K562 (cell line): ENCODE measurements around the gene CLSTN1. TPM values are rescaled to one million over a fixed set of nuclear protein-coding genes. Genes with fewer than 3 reads are reported as not detected.

ENCODE experiments used
- C11orf30 ChIP-seq: fragments of 450-650 bp; IDR thresholded peaks from 2 replicates; pipeline ENCODE4 v1.6.1; 2016; ENCODE audit warnings: low read depth, mild to moderate bottlenecking
- EGR1 ChIP-seq: fragments of 450-650 bp; conservative IDR thresholded peaks from 2 replicates; pipeline ENCODE4 v1.6.1; 2017; ENCODE audit warnings: mild to moderate bottlenecking
- HDAC1 ChIP-seq, 2 experiments: fragments of 450-650 bp; IDR thresholded peaks; 2 replicates each; pipeline ENCODE4 v1.6.1; 2016 to 2017; ENCODE audit warnings: inconsistent platforms in 1 of 2, mild to moderate bottlenecking in 1 of 2, moderate library complexity in 1 of 2
- HDAC3 ChIP-seq: fragments of 450-650 bp; IDR thresholded peaks from 2 replicates; pipeline ENCODE4 v1.6.1; 2018; ENCODE audit warnings: borderline replicate concordance, mild to moderate bottlenecking, moderate library complexity; ENCODE audit not compliant: partially characterized antibody
- HIVEP1 ChIP-seq: fragments of 250-450 bp; sonication (Bioruptor Pico); IDR thresholded peaks from 2 replicates; pipeline ENCODE4 v1.4.0; 2020; ENCODE audit warnings: mild to moderate bottlenecking
- NCOA1 ChIP-seq: fragments of 450-650 bp; IDR thresholded peaks from 2 replicates; pipeline ENCODE4 v1.6.1; 2016; ENCODE audit warnings: low read depth
- NONO ChIP-seq, 2 experiments: fragments of 200-400 bp in 1 of 2; fragments of 450-650 bp in 1 of 2; formaldehyde crosslinking in 1 of 2; IDR thresholded peaks; 2 replicates each; pipeline ENCODE4 v1.6.1; 2017; ENCODE audit warnings: low read depth in 2 of 2, mild to moderate bottlenecking in 2 of 2, moderate library complexity in 2 of 2, low read length in 1 of 2
- RBM39 ChIP-seq: fragments of 200-400 bp; formaldehyde crosslinking; optimal IDR thresholded peaks from 2 replicates; pipeline ENCODE3; 2018; ENCODE audit warnings: low read depth, low read length
- SIN3A ChIP-seq, 2 experiments: fragments of 150-350 bp in 1 of 2; IDR thresholded peaks; 2 replicates each; pipeline ENCODE4 v1.6.1; 2011 to 2016; ENCODE audit warnings: borderline replicate concordance in 2 of 2, low read depth in 2 of 2, low read length in 2 of 2, mild to moderate bottlenecking in 2 of 2, moderate library complexity in 2 of 2; ENCODE audit not compliant: control insufficient read depth in 1 of 2
- SIN3B ChIP-seq: fragments of 450-650 bp; IDR thresholded peaks from 2 replicates; pipeline ENCODE4 v1.6.1; 2017; ENCODE audit warnings: low read depth, mild to moderate bottlenecking, moderate library complexity
- ZNF444 ChIP-seq: fragments of 250-450 bp; sonication (Bioruptor Pico); IDR thresholded peaks from 2 replicates; pipeline ENCODE4 v1.4.0; 2020; ENCODE audit warnings: mild to moderate bottlenecking, moderate library complexity
- polyA plus RNA-seq, 8 experiments: library from polyadenylated mRNA; depleted of rRNA in 4 of 8; stranded (reverse) in 5 of 8; unstranded in 3 of 8; fragments of >200 nt; fragmentation: Nextera tagmentation in 2 of 8; fragmentation: Illumina TruSeq in 1 of 8; extraction: Ambion mirVana in 2 of 8; extraction: Trizol in 1 of 8; gene quantifications; 2 replicates each; pipeline versions ENCODE4 v1.2.1 to v1.2.3, GENCODE V29; 2011 to 2014; ENCODE audit warnings: inconsistent platforms in 1 of 8, missing spikeins in 1 of 8
- total RNA-seq, 7 experiments: library from RNA; depleted of rRNA in 6 of 7; stranded (reverse); fragments of >200 nt in 6 of 7; fragmentation: Illumina TruSeq in 2 of 7; extraction: Trizol in 2 of 7; gene quantifications; 2 replicates each; pipeline versions ENCODE4 v1.2.1 to v1.2.3, GENCODE V29; 2011 to 2021; ENCODE audit warnings: low replicate concordance in 1 of 7
- TF ChIP-seq, protein P1 (sequence below): fragments of 450-650 bp; formaldehyde crosslinking; IDR thresholded peaks from 2 replicates; pipeline ENCODE4 v1.4.0; 2020; ENCODE audit warnings: mild to moderate bottlenecking, mixed read lengths
- TF ChIP-seq, protein P2 (sequence below), 2 experiments: fragments of 450-650 bp in 1 of 2; IDR thresholded peaks; 2 replicates each; pipeline ENCODE4 v1.6.1; 2011 to 2017; ENCODE audit warnings: low read depth in 2 of 2, antibody characterized with exemption in 1 of 2, borderline replicate concordance in 1 of 2, low read length in 1 of 2, mild to moderate bottlenecking in 1 of 2, mixed read lengths in 1 of 2; ENCODE audit not compliant: control insufficient read depth in 1 of 2
- TF ChIP-seq, protein P3 (sequence below): fragments of 450-650 bp; IDR thresholded peaks from 2 replicates; pipeline ENCODE4 v1.6.1; 2014; ENCODE audit warnings: low read depth, mild to moderate bottlenecking, moderate library complexity, borderline replicate concordance
- TF ChIP-seq, protein P4 (sequence below): fragments of 450-650 bp; formaldehyde crosslinking; IDR thresholded peaks from 2 replicates; pipeline ENCODE4 v1.4.0; 2020; ENCODE audit warnings: mild to moderate bottlenecking, moderate library complexity

The CLSTN1 gene
- total and polyA plus RNA-seq, 9 of the 15 experiments (the other 6 are each of a cell fraction or from before 2014, with no cell fraction given), result 1.1 to 32.5 (median 13.3) TPM

DNA sequence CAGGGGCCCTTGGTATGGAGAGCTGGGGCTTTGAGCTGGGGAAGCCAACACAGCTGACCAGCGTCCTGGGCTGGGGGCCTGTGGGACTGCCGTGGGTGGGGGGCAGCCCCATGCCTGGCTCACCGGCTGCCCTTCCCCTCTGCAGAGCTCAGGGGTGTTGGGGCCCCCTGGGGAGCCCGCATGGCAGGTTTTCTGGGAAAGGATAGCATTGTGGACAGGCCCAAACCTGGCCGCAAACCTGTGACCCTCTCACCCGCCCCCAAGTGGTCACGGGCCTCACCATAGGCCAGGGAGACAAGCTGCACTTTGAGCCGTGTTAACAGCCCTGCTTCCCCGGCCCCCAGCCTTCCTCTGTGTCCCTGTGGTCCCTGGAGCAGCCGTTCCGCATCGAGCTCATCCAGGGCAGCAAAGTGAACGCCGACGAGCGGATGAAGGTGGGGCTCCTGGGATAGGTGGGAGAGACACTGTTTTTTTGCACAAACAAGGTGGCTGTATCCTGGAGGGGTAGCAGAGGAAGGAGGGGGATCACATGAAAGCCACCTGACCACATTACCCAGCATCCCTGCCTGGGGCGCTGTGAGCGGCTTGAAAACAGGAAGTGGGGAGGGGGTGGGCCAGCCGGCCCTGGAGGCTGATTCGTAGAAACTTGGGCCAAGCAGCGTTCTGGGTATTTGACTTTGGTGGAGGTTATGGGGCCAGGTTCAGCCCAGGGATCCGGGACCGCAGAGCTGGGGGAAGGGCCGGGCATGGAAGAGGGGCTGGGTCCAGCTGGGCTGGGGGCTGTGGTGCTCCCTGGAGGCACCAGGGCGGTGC, 106.4 kb downstream of the CLSTN1 start (continued):
- TF ChIP-seq, protein P1, sequence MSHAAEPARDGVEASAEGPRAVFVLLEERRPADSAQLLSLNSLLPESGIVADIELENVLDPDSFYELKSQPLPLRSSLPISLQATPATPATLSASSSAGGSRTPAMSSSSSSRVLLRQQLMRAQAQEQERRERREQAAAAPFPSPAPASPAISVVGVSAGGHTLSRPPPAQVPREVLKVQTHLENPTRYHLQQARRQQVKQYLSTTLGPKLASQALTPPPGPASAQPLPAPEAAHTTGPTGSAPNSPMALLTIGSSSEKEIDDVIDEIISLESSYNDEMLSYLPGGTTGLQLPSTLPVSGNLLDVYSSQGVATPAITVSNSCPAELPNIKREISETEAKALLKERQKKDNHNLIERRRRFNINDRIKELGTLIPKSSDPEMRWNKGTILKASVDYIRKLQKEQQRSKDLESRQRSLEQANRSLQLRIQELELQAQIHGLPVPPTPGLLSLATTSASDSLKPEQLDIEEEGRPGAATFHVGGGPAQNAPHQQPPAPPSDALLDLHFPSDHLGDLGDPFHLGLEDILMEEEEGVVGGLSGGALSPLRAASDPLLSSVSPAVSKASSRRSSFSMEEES, result peak; percentile 39
- peak; percentile 95 for TF ChIP-seq C11orf30
- no peak for TF ChIP-seq RBM39
- TF ChIP-seq NONO (IDR thresholded peaks at IDR 0.05; ENCODE audit: low read depth in 2 of 2, low read length in 1 of 2), result peak in 1 of 2 experiments; percentile 36; a peak in 1 of 4 replicates
- TF ChIP-seq NCOA1, result peak; percentile 67; the same call in 1 of the 2 replicates
- TF ChIP-seq HDAC3, result no peak
- no peak for TF ChIP-seq ZNF444
- TF ChIP-seq, protein P2, sequence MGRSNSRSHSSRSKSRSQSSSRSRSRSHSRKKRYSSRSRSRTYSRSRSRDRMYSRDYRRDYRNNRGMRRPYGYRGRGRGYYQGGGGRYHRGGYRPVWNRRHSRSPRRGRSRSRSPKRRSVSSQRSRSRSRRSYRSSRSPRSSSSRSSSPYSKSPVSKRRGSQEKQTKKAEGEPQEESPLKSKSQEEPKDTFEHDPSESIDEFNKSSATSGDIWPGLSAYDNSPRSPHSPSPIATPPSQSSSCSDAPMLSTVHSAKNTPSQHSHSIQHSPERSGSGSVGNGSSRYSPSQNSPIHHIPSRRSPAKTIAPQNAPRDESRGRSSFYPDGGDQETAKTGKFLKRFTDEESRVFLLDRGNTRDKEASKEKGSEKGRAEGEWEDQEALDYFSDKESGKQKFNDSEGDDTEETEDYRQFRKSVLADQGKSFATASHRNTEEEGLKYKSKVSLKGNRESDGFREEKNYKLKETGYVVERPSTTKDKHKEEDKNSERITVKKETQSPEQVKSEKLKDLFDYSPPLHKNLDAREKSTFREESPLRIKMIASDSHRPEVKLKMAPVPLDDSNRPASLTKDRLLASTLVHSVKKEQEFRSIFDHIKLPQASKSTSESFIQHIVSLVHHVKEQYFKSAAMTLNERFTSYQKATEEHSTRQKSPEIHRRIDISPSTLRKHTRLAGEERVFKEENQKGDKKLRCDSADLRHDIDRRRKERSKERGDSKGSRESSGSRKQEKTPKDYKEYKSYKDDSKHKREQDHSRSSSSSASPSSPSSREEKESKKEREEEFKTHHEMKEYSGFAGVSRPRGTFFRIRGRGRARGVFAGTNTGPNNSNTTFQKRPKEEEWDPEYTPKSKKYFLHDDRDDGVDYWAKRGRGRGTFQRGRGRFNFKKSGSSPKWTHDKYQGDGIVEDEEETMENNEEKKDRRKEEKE (IDR thresholded peaks at IDR 0.05; ENCODE audit: borderline replicate concordance in 1 of 2, control insufficient read depth in 1 of 2, low read depth in 2 of 2, low read length in 1 of 2), result no peak
- TF ChIP-seq EGR1, result peak; percentile 58
- TF ChIP-seq, protein P3, sequence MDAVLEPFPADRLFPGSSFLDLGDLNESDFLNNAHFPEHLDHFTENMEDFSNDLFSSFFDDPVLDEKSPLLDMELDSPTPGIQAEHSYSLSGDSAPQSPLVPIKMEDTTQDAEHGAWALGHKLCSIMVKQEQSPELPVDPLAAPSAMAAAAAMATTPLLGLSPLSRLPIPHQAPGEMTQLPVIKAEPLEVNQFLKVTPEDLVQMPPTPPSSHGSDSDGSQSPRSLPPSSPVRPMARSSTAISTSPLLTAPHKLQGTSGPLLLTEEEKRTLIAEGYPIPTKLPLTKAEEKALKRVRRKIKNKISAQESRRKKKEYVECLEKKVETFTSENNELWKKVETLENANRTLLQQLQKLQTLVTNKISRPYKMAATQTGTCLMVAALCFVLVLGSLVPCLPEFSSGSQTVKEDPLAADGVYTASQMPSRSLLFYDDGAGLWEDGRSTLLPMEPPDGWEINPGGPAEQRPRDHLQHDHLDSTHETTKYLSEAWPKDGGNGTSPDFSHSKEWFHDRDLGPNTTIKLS, result peak; percentile 63; the same call in 1 of the 2 replicates
- TF ChIP-seq, protein P4, sequence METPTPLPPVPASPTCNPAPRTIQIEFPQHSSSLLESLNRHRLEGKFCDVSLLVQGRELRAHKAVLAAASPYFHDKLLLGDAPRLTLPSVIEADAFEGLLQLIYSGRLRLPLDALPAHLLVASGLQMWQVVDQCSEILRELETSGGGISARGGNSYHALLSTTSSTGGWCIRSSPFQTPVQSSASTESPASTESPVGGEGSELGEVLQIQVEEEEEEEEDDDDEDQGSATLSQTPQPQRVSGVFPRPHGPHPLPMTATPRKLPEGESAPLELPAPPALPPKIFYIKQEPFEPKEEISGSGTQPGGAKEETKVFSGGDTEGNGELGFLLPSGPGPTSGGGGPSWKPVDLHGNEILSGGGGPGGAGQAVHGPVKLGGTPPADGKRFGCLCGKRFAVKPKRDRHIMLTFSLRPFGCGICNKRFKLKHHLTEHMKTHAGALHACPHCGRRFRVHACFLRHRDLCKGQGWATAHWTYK (CRISPR knock-in tag), result peak; percentile 84
- peak; percentile 65 to 66; a peak in 2 of 4 replicates for TF ChIP-seq SIN3A (IDR thresholded peaks at IDR 0.05; ENCODE audit: borderline replicate concordance in 2 of 2, control insufficient read depth in 1 of 2, low read depth in 2 of 2, low read length in 2 of 2)
- TF ChIP-seq SIN3B, result peak; percentile 88
- TF ChIP-seq HDAC1 (IDR thresholded peaks at IDR 0.05), result peak in 1 of 2 experiments; percentile 87; a peak in 2 of 4 replicates
- TF ChIP-seq HIVEP1 (CRISPR knock-in tag), result peak; percentile 67
